IMR-90 (cell line): ENCODE measurements around the gene SASH1. TPM values are rescaled to one million over a fixed set of nuclear protein-coding genes. Genes with fewer than 3 reads are reported as not detected.

Source experiments
- ATAC-seq: fragments of 200-7000 bp; cut with Tn5 transposase; 2 replicates; pipeline ENCODE4 v1.9.1; 2020; ENCODE audit warnings: low read depth, mild to moderate bottlenecking, moderate library complexity
- BruUV-seq: library from RNA; stranded (reverse); fragments of 400-500 nt; replicated peaks from 2 replicates; lab custom pipeline; 2021; lab: Mats Ljungman, UMichigan
- CTCF ChIA-PET: fragments of 300-600 bp; formaldehyde crosslinking; extraction: SDS; loops from one replicate; lab custom pipeline; 2021; ENCODE audit warnings: antibody characterized with exemption; lab: Yijun Ruan, JAX
- POLR2A ChIA-PET: fragments of 300-600 bp; sonication (Branson Sonifier 250); formaldehyde crosslinking; loops from one replicate; lab custom pipeline; 2022; ENCODE audit warnings: antibody characterized with exemption; ENCODE audit not compliant: unreplicated experiment; lab: Charles Lee
- DNase-seq: peaks from one replicate; pipeline ENCODE4 v3.0.0; 2013
- H2AFZ ChIP-seq: replicated peaks from 2 replicates; pipeline ENCODE3; 2013; ENCODE audit warnings: low read length, mild to moderate bottlenecking; ENCODE audit not compliant: poor library complexity
- H2AK5ac ChIP-seq: 2 replicates; pipeline ENCODE4 v1.6.1; 2013; ENCODE audit warnings: low read depth, low read length, inconsistent platforms
- H2AK9ac ChIP-seq: replicated peaks from 2 replicates; pipeline ENCODE3; 2013; ENCODE audit warnings: mild to moderate bottlenecking, low read depth, low read length, moderate library complexity; ENCODE audit not compliant: poor library complexity
- H2BK120ac ChIP-seq: 2 replicates; pipeline ENCODE4 v1.6.1; 2013; ENCODE audit warnings: low read depth, low read length, inconsistent platforms
- H2BK15ac ChIP-seq: 3 replicates; pipeline ENCODE4 v1.6.1; 2013; ENCODE audit warnings: low read depth, low read length, inconsistent platforms
- H2BK20ac ChIP-seq: 2 replicates; pipeline ENCODE4 v1.6.1; 2013; ENCODE audit warnings: low read depth, mild to moderate bottlenecking, inconsistent platforms, low read length, moderate library complexity
- H2BK5ac ChIP-seq: 2 replicates; pipeline ENCODE4 v1.6.1; 2013; ENCODE audit warnings: mild to moderate bottlenecking, low read depth, low read length, inconsistent platforms; ENCODE audit not compliant: poor library complexity, severe bottlenecking
- H3K14ac ChIP-seq: replicated peaks from 2 replicates; pipeline ENCODE4 v1.6.1; 2013; ENCODE audit warnings: low read depth, low read length, inconsistent platforms
- H3K18ac ChIP-seq: 2 replicates; pipeline ENCODE4 v1.6.1; 2013; ENCODE audit warnings: low read depth, low read length, control low read depth
- H3K23ac ChIP-seq: 2 replicates; pipeline ENCODE4 v1.6.1; 2013; ENCODE audit warnings: low read depth, low read length, inconsistent platforms
- H3K27ac ChIP-seq: 2 replicates; pipeline ENCODE4 v1.5.1; 2013; ENCODE audit warnings: mild to moderate bottlenecking, control low read depth, low read length; ENCODE audit not compliant: insufficient read depth
- H3K27me3 ChIP-seq: 2 replicates; pipeline ENCODE4 v1.6.1; 2013; ENCODE audit warnings: low read length; ENCODE audit not compliant: control insufficient read depth, insufficient read depth
- H3K36me3 ChIP-seq: 2 replicates; pipeline ENCODE4 v1.6.1; 2013; ENCODE audit warnings: low read length, mixed read lengths; ENCODE audit not compliant: control insufficient read depth, insufficient read depth
- H3K4ac ChIP-seq: 2 replicates; pipeline ENCODE4 v1.6.1; 2013; ENCODE audit warnings: low read depth, low read length, inconsistent platforms
- H3K4me1 ChIP-seq: 2 replicates; pipeline ENCODE4 v1.6.1; 2013; ENCODE audit warnings: low read length, mixed read lengths; ENCODE audit not compliant: control insufficient read depth, insufficient read depth
- H3K4me2 ChIP-seq: 2 replicates; pipeline ENCODE4 v1.6.1; 2013; ENCODE audit warnings: low read depth, mild to moderate bottlenecking, control low read depth, low read length, moderate library complexity
- H3K4me3 ChIP-seq: 2 replicates; pipeline ENCODE4 v1.5.1; 2013; ENCODE audit warnings: low read depth, mild to moderate bottlenecking, control low read depth, low read length, moderate library complexity; ENCODE audit not compliant: insufficient read depth
- H3K56ac ChIP-seq: 2 replicates; pipeline ENCODE4 v1.6.1; 2013; ENCODE audit warnings: low read length, inconsistent platforms; ENCODE audit not compliant: insufficient read depth; ENCODE audit errors: extremely low read depth
- H3K79me1 ChIP-seq, 2 experiments: 2 replicates each; pipeline ENCODE4 v1.6.1; 2013; ENCODE audit warnings: low read length in 2 of 2, inconsistent platforms in 1 of 2, low read depth in 1 of 2
- H3K9ac ChIP-seq: 2 replicates; pipeline ENCODE4 v1.6.1; 2013; ENCODE audit warnings: low read depth, low read length, control low read depth
- H3K9me1 ChIP-seq: 2 replicates; pipeline ENCODE4 v1.6.1; 2013; ENCODE audit warnings: low read length, inconsistent platforms; ENCODE audit not compliant: insufficient read depth
- H3K9me3 ChIP-seq: 2 replicates; pipeline ENCODE4 v1.6.1; 2013; ENCODE audit warnings: low read length; ENCODE audit not compliant: control insufficient read depth, insufficient read depth
- H4K20me1 ChIP-seq: 2 replicates; pipeline ENCODE4 v1.6.1; 2013; ENCODE audit warnings: low read length, inconsistent platforms; ENCODE audit not compliant: insufficient read depth
- H4K5ac ChIP-seq: 2 replicates; pipeline ENCODE4 v1.6.1; 2013; ENCODE audit warnings: mild to moderate bottlenecking, low read depth, low read length, control low read depth
- H4K8ac ChIP-seq, 2 experiments: 2 replicates each; pipeline ENCODE4 v1.6.1; 2013; ENCODE audit warnings: low read depth in 2 of 2, low read length in 2 of 2, control low read depth in 1 of 2, inconsistent platforms in 1 of 2
- H4K91ac ChIP-seq: 2 replicates; pipeline ENCODE4 v1.6.1; 2013; ENCODE audit warnings: low read depth, low read length, inconsistent platforms; ENCODE audit not compliant: insufficient read depth
- BHLHE40 ChIP-seq: fragments of 150-350 bp; IDR thresholded peaks from 2 replicates; pipeline ENCODE4 v1.6.1; 2016; ENCODE audit warnings: mild to moderate bottlenecking, low read depth, low read length
- CEBPB ChIP-seq: IDR thresholded peaks from 2 replicates; pipeline ENCODE4 v1.6.1; 2012; ENCODE audit warnings: low read depth, low read length, improper control_type of control experiment
- CTCF ChIP-seq: conservative IDR thresholded peaks from 2 replicates; pipeline ENCODE4 v1.5.1; 2012; ENCODE audit warnings: mild to moderate bottlenecking, low read depth, low read length, improper control_type of control experiment
- ELK1 ChIP-seq: fragments of 150-350 bp; IDR thresholded peaks from 2 replicates; pipeline ENCODE4 v1.6.1; 2016; ENCODE audit warnings: low read depth, mild to moderate bottlenecking, low read length, moderate library complexity, borderline replicate concordance
- FOS ChIP-seq: fragments of 150-350 bp; IDR thresholded peaks from 2 replicates; pipeline ENCODE4 v1.6.1; 2016; ENCODE audit warnings: low read depth, low read length
- MAFK ChIP-seq: IDR thresholded peaks from 2 replicates; pipeline ENCODE4 v1.6.1; 2012; ENCODE audit warnings: low read depth, low read length, improper control_type of control experiment
- MAZ ChIP-seq: IDR thresholded peaks from 2 replicates; pipeline ENCODE4 v1.6.1; 2012; ENCODE audit warnings: low read depth, mild to moderate bottlenecking, low read length, improper control_type of control experiment, moderate library complexity, borderline replicate concordance
- NFE2L2 ChIP-seq: fragments of 150-350 bp; IDR thresholded peaks from 2 replicates; pipeline ENCODE4 v1.6.1; 2016; ENCODE audit warnings: low read depth, mild to moderate bottlenecking, low read length
- POLR2A ChIP-seq: IDR thresholded peaks from 2 replicates; pipeline ENCODE4 v1.6.1; 2012; ENCODE audit warnings: mild to moderate bottlenecking, low read depth, low read length
- RAD21 ChIP-seq: IDR thresholded peaks from 2 replicates; pipeline ENCODE4 v1.6.1; 2012; ENCODE audit warnings: low read length, improper control_type of control experiment
- RCOR1 ChIP-seq: IDR thresholded peaks from 2 replicates; pipeline ENCODE4 v1.6.1; 2012; ENCODE audit warnings: mild to moderate bottlenecking, low read length, improper control_type of control experiment; ENCODE audit not compliant: insufficient replicate concordance
- RFX5 ChIP-seq: IDR thresholded peaks from 2 replicates; pipeline ENCODE4 v1.8.0; 2012; ENCODE audit warnings: low read depth, mild to moderate bottlenecking, low read length, moderate library complexity
- SMC3 ChIP-seq: fragments of 150-350 bp; IDR thresholded peaks from 2 replicates; pipeline ENCODE4 v1.6.1; 2016; ENCODE audit warnings: low read depth, mild to moderate bottlenecking, antibody characterized with exemption, low read length, moderate library complexity
- USF2 ChIP-seq: fragments of 150-350 bp; IDR thresholded peaks from 2 replicates; pipeline ENCODE4 v1.6.1; 2017; ENCODE audit warnings: mild to moderate bottlenecking, antibody characterized with exemption, low read length, low read depth
- WGBS, 2 experiments: methylation state at CpG; one replicate each; pipeline versions ENCODE4 v1.1.5 to v1.1.7; 2013; ENCODE audit warnings: missing lambda C conversion rate in 2 of 2; ENCODE audit not compliant: insufficient read length in 1 of 2; ENCODE audit errors: extremely low coverage in 2 of 2; 5-methylcytosine and 5-hydroxymethylcytosine counted together
- dilution Hi-C: fragments of 300-500 bp; cut with HindIII; formaldehyde crosslinking; loops from one replicate; pipeline ENCODE4 v1.14.3; 2018; ENCODE audit warnings: low sequenced_read_pairs; ENCODE audit not compliant: unreplicated experiment
- in situ Hi-C: fragments of 300-500 bp; cut with MboI; formaldehyde crosslinking; loops from 3 replicates; pipeline ENCODE4 v1.14.3; 2019; ENCODE audit warnings: low sequenced_read_pairs, inconsistent platforms, mixed read lengths
- intact Hi-C: fragments of 100-400 bp; cut with micrococcal nuclease; formaldehyde crosslinking; loops from 2 replicates; pipeline ENCODE4 v1.10.0; 2022
- polyA plus RNA-seq, 3 experiments: library from polyadenylated mRNA; depleted of rRNA; stranded (reverse); fragments of >200 nt; gene quantifications; 2 replicates each; pipeline ENCODE4 v1.2.3, GENCODE V29; 2012; ENCODE audit warnings: low replicate concordance in 1 of 3
- total RNA-seq: library from RNA; depleted of rRNA; stranded (reverse); fragments of >200 nt; gene quantifications from 2 replicates; pipeline ENCODE4 v1.2.3, GENCODE V29; 2012

Gene SASH1
- total and polyA plus RNA-seq, 2 of the 4 experiments (the other 2 are of a cell fraction) = 11.6 to 16.5 TPM

GRCh38 chr6:148566664-148567350 is 224.2 kb downstream of the SASH1 start:
- CTCF ChIA-PET = interaction anchor here (0.7 kb wide), 1 partner anchor 11 kb away, joined by 3 read pairs; no protein-coding TSS in a partner anchor
- Histone ChIP-seq H3K9me3 (no peaks in the 10 kb centered on the region), H3K36me3 (no peaks in the 10 kb centered on the region), H4K8ac (peak overlapping the region in 1 of 2 experiments; percentile 66; a peak in 2 of 4 replicates), H3K4me1 (peaks cover 8% of the 10 kb centered on the region), H3K9me1 (0 out of 2 replicates have a peak, but pooled peaks cover 16% of the 10 kb centered on the region), H4K20me1 (no peaks in the 10 kb centered on the region; the same call in 1 of the 2 replicates), H2AK5ac (peak overlapping the region; percentile 9; the same call in 1 of the 2 replicates), H3K9ac (no peak overlapping the region), H3K4ac (peak overlapping the region; percentile 33), H2BK15ac (no peak overlapping the region), H3K18ac (peak overlapping the region; percentile 2), H3K56ac (peak overlapping the region; percentile 6; the same call in 1 of the 2 replicates), H2BK20ac (peak overlapping the region; percentile 78), H2BK120ac (peak overlapping the region; percentile 65), H2BK5ac (peak overlapping the region; percentile 77), H4K5ac (no peak overlapping the region), H3K14ac (peak overlapping the region; percentile 24; the same call in 1 of the 2 replicates), H3K27ac (peak overlapping the region; percentile 44; the same call in 1 of the 2 replicates), H2AK9ac (peak overlapping the region; percentile 73), H4K91ac (peak overlapping the region; percentile 50; the same call in 1 of the 2 replicates), H3K4me2 (peak overlapping the region; percentile 22; the same call in 1 of the 2 replicates), H2AFZ (peak overlapping the region; percentile 73), H3K27me3 (no peaks in the 10 kb centered on the region), H3K79me1 (no peaks in the 10 kb centered on the region), H3K4me3 (no peak overlapping the region), H3K23ac (no peak overlapping the region)
- ATAC-seq (peak; percentile 4; the same call in 1 of the 2 replicates), DNase-seq (no peak)
- intact Hi-C loops (no loop called here), dilution Hi-C loops (no loop called here), in situ Hi-C loops (no loop called here)
- WGBS, 2 experiments = no CpG with 5 or more reads among the region's 3 CpGs
- POLR2A ChIA-PET = no interaction called here
- BruUV-seq = no TSS peak
- no peak for TF ChIP-seq SMC3
- no peak for TF ChIP-seq CTCF
- TF ChIP-seq BHLHE40 = no peak
- no peak for TF ChIP-seq ELK1
- no peak for TF ChIP-seq MAZ
- TF ChIP-seq CEBPB = no peak
- TF ChIP-seq MAFK = no peak
- no peak for TF ChIP-seq USF2
- TF ChIP-seq RAD21 = no peak
- TF ChIP-seq NFE2L2 = no peak
- TF ChIP-seq POLR2A = no peak
- TF ChIP-seq RCOR1 = no peak
- no peak for TF ChIP-seq RFX5
- no peak for TF ChIP-seq FOS
